GM12865 (cell line): Measurements from ENCODE around the gene CGNL1.

Experiments used
- DNase-seq: peaks from one replicate; pipeline ENCODE4 v3.0.0; 2010; ENCODE audit warnings: low read depth
- H3K4me3 ChIP-seq: 2 replicates; pipeline ENCODE4 v1.5.1; 2011; ENCODE audit warnings: mild to moderate bottlenecking, low read depth, low read length, control low read depth
- TF ChIP-seq, protein P1 (sequence below): IDR thresholded peaks from 2 replicates; pipeline ENCODE4 v1.5.1; 2011; ENCODE audit warnings: low read length, control low read depth, low read depth, inconsistent platforms; ENCODE audit not compliant: insufficient read depth; ENCODE audit errors: missing control alignments

Gene CGNL1

DNA sequence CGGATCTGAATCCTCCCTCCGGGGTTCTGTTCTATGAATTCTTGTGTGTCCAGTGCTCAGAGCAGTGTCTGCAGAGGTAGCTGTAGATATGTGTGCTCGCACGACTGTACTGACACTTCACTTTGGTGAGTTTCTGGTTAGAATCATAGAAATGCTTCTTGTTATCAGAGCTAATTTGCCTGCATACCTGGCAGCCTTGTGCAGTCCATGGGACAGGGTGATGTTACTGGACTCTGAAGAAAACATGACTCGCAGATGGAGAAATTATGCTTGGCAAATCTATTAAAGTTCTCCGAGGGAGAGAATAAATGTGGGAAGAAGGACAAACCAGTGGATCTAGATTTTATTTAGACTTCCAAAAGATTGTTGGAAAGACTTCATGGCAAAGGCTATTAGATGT is 12.2 kb downstream of the CGNL1 start:
- DNase-seq, result no peak
- TF ChIP-seq, protein P1, sequence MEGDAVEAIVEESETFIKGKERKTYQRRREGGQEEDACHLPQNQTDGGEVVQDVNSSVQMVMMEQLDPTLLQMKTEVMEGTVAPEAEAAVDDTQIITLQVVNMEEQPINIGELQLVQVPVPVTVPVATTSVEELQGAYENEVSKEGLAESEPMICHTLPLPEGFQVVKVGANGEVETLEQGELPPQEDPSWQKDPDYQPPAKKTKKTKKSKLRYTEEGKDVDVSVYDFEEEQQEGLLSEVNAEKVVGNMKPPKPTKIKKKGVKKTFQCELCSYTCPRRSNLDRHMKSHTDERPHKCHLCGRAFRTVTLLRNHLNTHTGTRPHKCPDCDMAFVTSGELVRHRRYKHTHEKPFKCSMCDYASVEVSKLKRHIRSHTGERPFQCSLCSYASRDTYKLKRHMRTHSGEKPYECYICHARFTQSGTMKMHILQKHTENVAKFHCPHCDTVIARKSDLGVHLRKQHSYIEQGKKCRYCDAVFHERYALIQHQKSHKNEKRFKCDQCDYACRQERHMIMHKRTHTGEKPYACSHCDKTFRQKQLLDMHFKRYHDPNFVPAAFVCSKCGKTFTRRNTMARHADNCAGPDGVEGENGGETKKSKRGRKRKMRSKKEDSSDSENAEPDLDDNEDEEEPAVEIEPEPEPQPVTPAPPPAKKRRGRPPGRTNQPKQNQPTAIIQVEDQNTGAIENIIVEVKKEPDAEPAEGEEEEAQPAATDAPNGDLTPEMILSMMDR, result no peak
- no peak overlapping the region for H3K4me3 ChIP-seq

GRCh38 chr15:57389991-57390390 is 13.7 kb downstream of the CGNL1 start:
- H3K4me3 ChIP-seq, result no peak overlapping the region
- TF ChIP-seq, protein P1, result no peak
- no peak for DNase-seq

DNA sequence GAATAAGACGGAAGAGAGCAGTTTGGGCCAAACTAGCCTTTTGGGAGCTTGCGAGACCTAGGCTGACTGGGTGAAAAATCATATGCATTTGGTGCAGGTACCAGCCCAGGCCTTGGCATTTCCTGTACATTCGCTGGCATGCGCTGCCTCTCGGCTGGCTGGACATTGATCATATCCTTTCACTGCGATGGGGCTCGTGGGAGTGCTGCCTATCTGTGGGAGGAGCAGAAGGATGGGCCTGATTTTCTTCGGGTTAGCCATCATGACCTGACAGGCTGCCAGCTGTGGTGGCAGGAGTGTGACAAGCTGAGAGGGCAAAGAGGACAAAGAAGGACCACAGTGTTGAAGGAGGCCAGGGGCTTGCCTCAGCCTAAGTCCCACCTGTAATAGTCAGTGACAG is 14.3 kb downstream of the CGNL1 start:
- TF ChIP-seq, protein P1, result no peak
- no peak for DNase-seq
- H3K4me3 ChIP-seq, result no peak overlapping the region

DNA sequence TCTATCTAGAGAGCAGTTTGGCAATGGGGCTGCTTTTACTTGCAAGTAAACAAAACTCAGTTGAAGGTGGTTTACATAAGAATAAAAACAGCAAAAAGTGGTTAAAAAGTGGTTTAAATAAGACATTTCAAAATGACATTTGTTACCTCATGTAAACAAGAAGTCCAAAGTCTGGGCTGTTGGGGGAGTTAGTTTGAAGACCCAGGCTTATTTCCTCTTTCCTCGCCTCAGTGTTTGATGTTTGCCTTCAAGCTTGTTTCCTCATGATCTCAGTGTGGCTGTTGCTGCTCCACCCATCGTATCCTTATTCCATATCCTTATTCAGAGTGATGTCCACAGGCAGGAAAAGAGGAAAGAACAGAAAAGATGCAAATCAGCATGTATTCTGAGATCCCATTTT is 15.2 kb downstream of the CGNL1 start:
- DNase-seq, result no peak
- H3K4me3 ChIP-seq, result no peak overlapping the region
- TF ChIP-seq, protein P1, result no peak

DNA sequence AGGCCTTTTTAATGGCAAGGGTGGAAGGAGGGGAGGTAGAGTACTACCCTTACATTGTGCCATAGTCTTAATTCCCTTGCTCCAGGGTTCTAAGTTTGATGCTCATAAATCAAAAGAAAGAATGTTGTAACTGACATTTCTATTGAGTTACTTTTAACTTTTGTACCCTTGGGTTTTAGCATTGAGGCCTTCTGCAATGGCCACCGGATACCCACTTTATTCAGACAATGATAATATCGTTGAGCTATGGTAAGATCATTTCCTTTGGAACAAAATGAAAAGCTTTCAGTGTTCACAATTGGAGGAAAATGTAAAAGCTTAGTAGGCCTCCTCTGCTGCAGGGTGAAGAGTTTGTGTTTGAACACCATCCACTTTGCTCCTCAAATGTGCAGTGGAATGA is 16.8 kb downstream of the CGNL1 start:
- no peak overlapping the region for H3K4me3 ChIP-seq
- TF ChIP-seq, protein P1, result no peak
- DNase-seq, result no peak

DNA sequence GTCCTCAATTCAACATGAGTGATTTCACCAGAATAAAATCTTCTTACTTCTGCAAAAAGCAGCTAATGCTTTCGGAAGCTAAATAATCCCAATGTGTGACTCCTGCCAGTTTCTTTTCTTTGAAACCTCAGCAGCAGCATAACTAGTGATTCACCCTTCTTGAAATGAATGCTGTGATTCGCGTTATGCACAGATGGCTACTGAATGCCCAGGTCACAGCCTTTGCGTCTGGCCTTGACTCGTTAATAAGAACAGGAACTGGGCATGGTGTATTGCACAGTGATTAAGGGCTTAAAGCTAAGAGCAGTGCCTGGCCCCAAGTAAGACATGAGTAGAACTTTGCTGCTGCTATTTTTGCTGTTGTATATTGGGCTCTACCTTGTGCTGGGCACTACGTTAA is 19.0 kb downstream of the CGNL1 start:
- TF ChIP-seq, protein P1, result no peak
- no peak overlapping the region for H3K4me3 ChIP-seq
- DNase-seq, result peak; percentile 47

DNA sequence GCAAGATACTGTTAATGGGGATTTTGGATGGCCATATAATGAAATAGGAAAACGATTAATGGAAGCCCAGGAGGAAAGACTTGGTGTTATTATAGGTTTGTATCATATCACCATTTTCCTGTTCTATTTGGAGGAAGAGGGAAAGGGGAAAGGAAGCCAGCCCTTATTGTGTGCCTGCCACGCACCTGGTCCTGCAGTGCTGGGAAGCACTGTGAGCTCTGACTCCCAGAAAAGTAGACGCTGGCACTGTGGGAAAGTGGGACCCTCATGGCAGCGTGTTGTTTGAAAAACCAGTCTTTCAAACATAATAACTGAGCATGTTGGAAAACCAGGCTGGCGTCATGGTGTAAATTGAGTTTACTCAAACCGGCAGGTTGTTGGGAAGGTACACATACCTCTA is 22.0 kb downstream of the CGNL1 start:
- TF ChIP-seq, protein P1, result no peak
- no peak for DNase-seq
- H3K4me3 ChIP-seq, result no peak overlapping the region
